Keratinocyte (primary cell): Measurements from ENCODE around the gene SATB1. TPM values are rescaled to one million over a fixed set of nuclear protein-coding genes. Genes with fewer than 3 reads are reported as not detected.

Source experiments
- DNase-seq: peaks from one replicate; pipeline ENCODE4 v3.0.0-alpha.2; 2011; ENCODE audit warnings: low read depth, missing footprints, low spot score
- FAIRE-seq: peaks from 2 replicates; lab custom pipeline; 2011; peaks lifted over from hg19 to GRCh38; lab: Jason Lieb, UNC
- H2AFZ ChIP-seq: 2 replicates; pipeline ENCODE4 v1.6.0; 2012; ENCODE audit warnings: low read length, control low read depth, inconsistent platforms; ENCODE audit not compliant: control insufficient read depth
- H3K27ac ChIP-seq: 2 replicates; pipeline ENCODE4 v1.5.1; 2011; ENCODE audit warnings: low read length; ENCODE audit not compliant: control insufficient read depth, insufficient read depth
- H3K27me3 ChIP-seq: 3 replicates; pipeline ENCODE4 v1.6.0; 2011; ENCODE audit warnings: low read length; ENCODE audit not compliant: control insufficient read depth, insufficient read depth; ENCODE audit errors: extremely low read depth
- H3K36me3 ChIP-seq, 2 experiments: 2 replicates in 1 of 2; 3 replicates in 1 of 2; pipeline ENCODE4 v1.5.1; 2011; ENCODE audit warnings: low read length in 2 of 2, mild to moderate bottlenecking in 1 of 2; ENCODE audit not compliant: control insufficient read depth in 2 of 2, insufficient read depth in 2 of 2; ENCODE audit errors: extremely low read depth in 1 of 2
- H3K4me1 ChIP-seq: 3 replicates; pipeline ENCODE4 v1.5.1; 2011; ENCODE audit warnings: low read length; ENCODE audit not compliant: control insufficient read depth, insufficient read depth; ENCODE audit errors: extremely low read depth
- H3K4me2 ChIP-seq: 3 replicates; pipeline ENCODE4 v1.6.0; 2011; ENCODE audit warnings: low read depth, low read length; ENCODE audit not compliant: control insufficient read depth, insufficient read depth; ENCODE audit errors: extremely low read depth
- H3K4me3 ChIP-seq, 3 experiments: fragments of 200-600 bp in 1 of 3; sonication (generic) in 1 of 3; 2 replicates in 2 of 3; 3 replicates in 1 of 3; pipeline ENCODE4 v1.5.1; 2011 to 2016; ENCODE audit warnings: low read length in 3 of 3, mild to moderate bottlenecking in 3 of 3, control low read depth in 2 of 3, inconsistent platforms in 1 of 3, low read depth in 1 of 3, mixed read lengths in 1 of 3, mixed run types in 1 of 3, moderate library complexity in 1 of 3; ENCODE audit not compliant: control insufficient read depth in 2 of 3, insufficient read depth in 2 of 3; ENCODE audit errors: extremely low read depth in 1 of 3
- H3K79me2 ChIP-seq: 2 replicates; pipeline ENCODE4 v1.6.0; 2012; ENCODE audit warnings: low read length; ENCODE audit not compliant: control insufficient read depth, insufficient read depth
- H3K9ac ChIP-seq: 3 replicates; pipeline ENCODE4 v1.6.0; 2011; ENCODE audit warnings: low read length; ENCODE audit not compliant: control insufficient read depth, insufficient read depth; ENCODE audit errors: extremely low read depth
- H3K9me1 ChIP-seq: 3 replicates; pipeline ENCODE4 v1.6.0; 2011; ENCODE audit warnings: low read length; ENCODE audit not compliant: control insufficient read depth, insufficient read depth; ENCODE audit errors: extremely low read depth
- H3K9me3 ChIP-seq: 2 replicates; pipeline ENCODE4 v1.5.1; 2012; ENCODE audit warnings: low read depth, low read length; ENCODE audit not compliant: control insufficient read depth
- H4K20me1 ChIP-seq: 3 replicates; pipeline ENCODE4 v1.6.0; 2011; ENCODE audit warnings: low read length; ENCODE audit not compliant: control insufficient read depth, insufficient read depth; ENCODE audit errors: extremely low read depth
- EZH2 ChIP-seq: IDR thresholded peaks from one replicate; pipeline ENCODE4 v1.6.1; 2012; ENCODE audit warnings: inconsistent platforms, mild to moderate bottlenecking, low read length, moderate library complexity
- dilution Hi-C: fragments of 300-500 bp; cut with MboI; formaldehyde crosslinking; loops from one replicate; pipeline ENCODE4 v1.7.0; 2020; ENCODE audit warnings: low sequenced_read_pairs; ENCODE audit not compliant: extremely low pct_ligation_motif_present
- polyA plus RNA-seq, 5 experiments: library from polyadenylated mRNA; depleted of rRNA in 3 of 5; stranded (reverse) in 3 of 5; stranded (forward) in 1 of 5; unstranded in 1 of 5; fragments of >200 nt; gene quantifications; 1 replicate in 1 of 5; 2 replicates in 3 of 5; 3 replicates in 1 of 5; pipeline versions ENCODE4 v1.2.1 to v1.2.3, GENCODE V29; 2011 to 2012; ENCODE audit warnings: missing spikeins in 2 of 5, low read depth in 1 of 5, low replicate concordance in 1 of 5
- TF ChIP-seq, protein P1 (sequence below), 3 experiments: IDR thresholded peaks in 1 of 3; conservative IDR thresholded peaks in 1 of 3; optimal IDR thresholded peaks in 1 of 3; 2 replicates in 2 of 3; 3 replicates in 1 of 3; pipeline versions ENCODE3 to v1.5.1; 2011; ENCODE audit warnings: low read length in 3 of 3, mild to moderate bottlenecking in 3 of 3, moderate library complexity in 2 of 3, control low read depth in 1 of 3, inconsistent platforms in 1 of 3; ENCODE audit not compliant: insufficient read depth in 2 of 3; ENCODE audit errors: extremely low read depth in 1 of 3

Gene SATB1
- polyA plus RNA-seq, 1 donor (not counting 4 experiments of a cell fraction or from before 2014, with no cell fraction given) = 7.8 TPM

DNA sequence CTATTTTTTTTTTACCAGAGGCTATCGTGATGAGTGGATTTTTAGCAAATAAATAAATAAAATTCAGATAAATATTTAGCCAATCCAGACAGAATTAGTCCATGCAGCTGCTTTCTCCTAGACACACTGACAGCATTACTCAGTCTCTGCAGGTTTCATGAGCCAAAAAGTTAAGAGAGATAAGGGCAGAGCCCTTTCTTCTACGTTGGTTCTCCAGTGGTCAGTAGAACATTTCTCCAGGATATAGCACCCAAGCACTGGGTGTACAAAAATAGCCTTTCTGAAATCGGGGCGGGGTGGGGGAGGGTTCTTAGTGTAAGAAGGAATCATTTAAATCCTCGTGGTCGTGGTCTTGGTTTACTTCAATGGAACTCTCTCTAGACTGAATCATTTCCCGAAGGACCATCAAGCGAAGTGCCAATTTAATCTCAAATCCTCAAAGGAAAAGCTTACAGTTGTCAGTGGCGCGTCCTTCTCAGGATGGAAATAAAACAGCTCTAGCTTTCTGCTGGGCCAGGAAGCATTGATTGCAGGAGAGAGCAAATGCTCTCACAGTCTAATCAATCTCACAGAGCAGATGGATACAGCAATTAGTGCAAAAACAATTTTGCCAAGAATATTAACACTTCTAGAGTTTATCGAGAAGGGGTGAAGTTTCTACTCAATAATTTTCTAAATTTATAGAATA is 86.2 kb downstream of the SATB1 start:
- H3K79me2 ChIP-seq = no peaks in the 10 kb centered on the region
- H3K4me3 ChIP-seq = no peak overlapping the region
- H3K9me3 ChIP-seq = no peaks in the 10 kb centered on the region
- no peak overlapping the region for H3K4me2 ChIP-seq
- H3K4me1 ChIP-seq = no peaks in the 10 kb centered on the region
- no peaks in the 10 kb centered on the region for H4K20me1 ChIP-seq
- dilution Hi-C loops = no loop called here
- H2AFZ ChIP-seq = no peak overlapping the region
- TF ChIP-seq EZH2 = no peak
- TF ChIP-seq, protein P1, sequence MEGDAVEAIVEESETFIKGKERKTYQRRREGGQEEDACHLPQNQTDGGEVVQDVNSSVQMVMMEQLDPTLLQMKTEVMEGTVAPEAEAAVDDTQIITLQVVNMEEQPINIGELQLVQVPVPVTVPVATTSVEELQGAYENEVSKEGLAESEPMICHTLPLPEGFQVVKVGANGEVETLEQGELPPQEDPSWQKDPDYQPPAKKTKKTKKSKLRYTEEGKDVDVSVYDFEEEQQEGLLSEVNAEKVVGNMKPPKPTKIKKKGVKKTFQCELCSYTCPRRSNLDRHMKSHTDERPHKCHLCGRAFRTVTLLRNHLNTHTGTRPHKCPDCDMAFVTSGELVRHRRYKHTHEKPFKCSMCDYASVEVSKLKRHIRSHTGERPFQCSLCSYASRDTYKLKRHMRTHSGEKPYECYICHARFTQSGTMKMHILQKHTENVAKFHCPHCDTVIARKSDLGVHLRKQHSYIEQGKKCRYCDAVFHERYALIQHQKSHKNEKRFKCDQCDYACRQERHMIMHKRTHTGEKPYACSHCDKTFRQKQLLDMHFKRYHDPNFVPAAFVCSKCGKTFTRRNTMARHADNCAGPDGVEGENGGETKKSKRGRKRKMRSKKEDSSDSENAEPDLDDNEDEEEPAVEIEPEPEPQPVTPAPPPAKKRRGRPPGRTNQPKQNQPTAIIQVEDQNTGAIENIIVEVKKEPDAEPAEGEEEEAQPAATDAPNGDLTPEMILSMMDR (optimal IDR thresholded peaks at IDR 0.05 in 1 of 3, IDR thresholded peaks at IDR 0.05 in 1 of 3, conservative IDR thresholded peaks at IDR 0.05 in 1 of 3; ENCODE audit: extremely low read depth in 1 of 3, insufficient read depth in 2 of 3, low read length in 3 of 3) = no peak
- no peak overlapping the region for H3K9ac ChIP-seq
- no peaks in the 10 kb centered on the region for H3K36me3 ChIP-seq
- DNase-seq (no peak), FAIRE-seq (no peak)
- H3K27me3 ChIP-seq = no peaks in the 10 kb centered on the region
- no peaks in the 10 kb centered on the region for H3K9me1 ChIP-seq
- no peak overlapping the region for H3K27ac ChIP-seq

DNA sequence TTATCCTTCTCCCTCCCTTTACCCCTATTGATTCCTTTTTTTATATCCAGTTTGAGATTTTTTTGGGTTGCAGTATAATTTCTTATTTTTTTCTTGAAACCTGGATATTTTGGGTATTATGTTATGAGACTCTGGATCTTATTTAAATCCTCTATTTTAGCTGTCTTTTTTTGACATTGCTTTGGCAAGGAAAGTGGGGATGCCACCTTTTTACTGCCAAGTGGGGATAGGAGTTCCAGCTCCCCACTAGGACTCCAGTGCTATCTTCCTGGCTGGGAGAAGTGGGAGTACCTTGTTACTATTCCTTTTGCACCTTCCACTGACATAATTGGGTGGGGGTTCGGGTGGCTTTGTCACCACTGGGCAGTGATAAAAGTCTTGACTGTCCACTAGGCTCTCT is 87.9 kb downstream of the SATB1 start:
- no peaks in the 10 kb centered on the region for H3K4me1 ChIP-seq
- H3K4me2 ChIP-seq = no peak overlapping the region
- no peaks in the 10 kb centered on the region for H3K9me1 ChIP-seq
- no peak for DNase-seq
- TF ChIP-seq EZH2 = no peak
- TF ChIP-seq, protein P1 (optimal IDR thresholded peaks at IDR 0.05 in 1 of 3, IDR thresholded peaks at IDR 0.05 in 1 of 3, conservative IDR thresholded peaks at IDR 0.05 in 1 of 3; ENCODE audit: extremely low read depth in 1 of 3, insufficient read depth in 2 of 3, low read length in 3 of 3) = no peak
- H3K27me3 ChIP-seq = no peaks in the 10 kb centered on the region
- H4K20me1 ChIP-seq = no peaks in the 10 kb centered on the region
- no peaks in the 10 kb centered on the region for H3K9me3 ChIP-seq
- no peaks in the 10 kb centered on the region for H3K79me2 ChIP-seq
- no peak overlapping the region for H3K9ac ChIP-seq
- dilution Hi-C loops = no loop called here
- no peak for FAIRE-seq
- H3K36me3 ChIP-seq = no peaks in the 10 kb centered on the region
- no peak overlapping the region for H3K4me3 ChIP-seq
- H3K27ac ChIP-seq = no peak overlapping the region
- H2AFZ ChIP-seq = no peak overlapping the region
